ENCODE results near the gene CRLF1. TPM values are rescaled to one million over a fixed set of nuclear protein-coding genes. Genes with fewer than 3 reads are reported as not detected.
A peak's percentile ranks its signal among the peaks of the same experiment; 100 is the strongest.

Gene CRLF1
- total RNA-seq, 1 donor from 2014 or later: 1.5 TPM

DNA sequence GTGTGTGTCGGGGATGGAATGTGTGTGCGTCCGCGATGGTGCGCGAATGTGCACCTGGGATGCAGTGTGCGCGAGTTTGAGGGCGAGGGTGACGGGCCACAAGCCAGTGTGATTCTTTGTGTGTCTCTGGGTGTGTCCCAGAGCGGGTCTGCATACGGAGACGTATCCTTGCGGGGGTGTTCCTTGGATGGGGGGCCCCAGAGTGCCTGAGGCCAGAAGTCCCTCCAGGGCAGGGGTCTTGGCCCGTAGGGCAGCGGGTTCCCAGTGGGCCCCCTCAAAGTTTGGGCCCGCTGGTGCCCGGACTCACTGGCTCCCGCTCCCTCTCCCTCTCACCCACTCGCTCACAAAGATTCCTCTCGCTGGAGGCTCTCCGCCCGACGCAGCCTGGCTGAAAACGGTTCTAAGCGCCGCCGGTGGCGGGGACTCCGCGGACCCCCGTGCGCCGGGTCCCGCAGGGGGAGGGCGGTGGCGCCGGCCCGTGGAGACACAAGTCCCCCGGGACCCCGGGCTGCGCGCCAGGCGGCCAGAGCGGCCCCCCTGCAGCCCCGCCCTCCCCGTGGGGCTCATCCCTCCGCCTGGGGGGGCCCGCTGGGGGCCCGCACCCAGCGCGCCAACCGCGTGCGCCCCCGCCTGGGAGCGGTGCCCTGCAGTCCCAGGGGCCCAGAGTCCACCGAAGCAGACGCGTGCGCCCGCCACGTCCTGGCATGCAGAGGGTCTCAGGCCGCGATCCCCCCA, 886 bp downstream of the CRLF1 start:
- no peak overlapping the region for H3K27ac Mint-ChIP-seq (ENCODE audit: unreplicated experiment)
- H3K36me3 Mint-ChIP-seq (ENCODE audit: low read depth): no peaks in the 10 kb centered on the region

DNA sequence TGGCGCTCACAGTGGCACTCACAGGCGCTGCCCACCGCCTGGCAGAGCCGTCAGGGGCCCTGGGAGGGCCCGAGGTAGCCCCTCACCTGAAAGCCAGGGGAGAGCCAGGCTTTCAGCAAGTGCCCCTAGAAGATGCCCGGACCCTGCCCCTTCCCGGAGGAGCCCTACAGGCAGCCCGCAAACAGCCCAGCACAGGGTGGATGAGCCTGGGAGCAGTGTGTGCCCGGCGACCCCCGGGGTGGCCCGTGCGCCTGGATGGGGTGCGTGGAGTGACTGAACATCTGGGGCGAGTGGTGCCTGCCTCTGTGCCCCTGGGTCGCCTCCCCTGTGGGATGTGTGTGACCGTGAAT, 1.4 kb downstream of the CRLF1 start:
- TF ChIP-seq, protein P1, sequence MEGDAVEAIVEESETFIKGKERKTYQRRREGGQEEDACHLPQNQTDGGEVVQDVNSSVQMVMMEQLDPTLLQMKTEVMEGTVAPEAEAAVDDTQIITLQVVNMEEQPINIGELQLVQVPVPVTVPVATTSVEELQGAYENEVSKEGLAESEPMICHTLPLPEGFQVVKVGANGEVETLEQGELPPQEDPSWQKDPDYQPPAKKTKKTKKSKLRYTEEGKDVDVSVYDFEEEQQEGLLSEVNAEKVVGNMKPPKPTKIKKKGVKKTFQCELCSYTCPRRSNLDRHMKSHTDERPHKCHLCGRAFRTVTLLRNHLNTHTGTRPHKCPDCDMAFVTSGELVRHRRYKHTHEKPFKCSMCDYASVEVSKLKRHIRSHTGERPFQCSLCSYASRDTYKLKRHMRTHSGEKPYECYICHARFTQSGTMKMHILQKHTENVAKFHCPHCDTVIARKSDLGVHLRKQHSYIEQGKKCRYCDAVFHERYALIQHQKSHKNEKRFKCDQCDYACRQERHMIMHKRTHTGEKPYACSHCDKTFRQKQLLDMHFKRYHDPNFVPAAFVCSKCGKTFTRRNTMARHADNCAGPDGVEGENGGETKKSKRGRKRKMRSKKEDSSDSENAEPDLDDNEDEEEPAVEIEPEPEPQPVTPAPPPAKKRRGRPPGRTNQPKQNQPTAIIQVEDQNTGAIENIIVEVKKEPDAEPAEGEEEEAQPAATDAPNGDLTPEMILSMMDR (conservative IDR thresholded peaks at IDR 0.05): no peak
- H3K36me3 Mint-ChIP-seq (ENCODE audit: low read depth): no peaks in the 10 kb centered on the region
- no peak for DNase-seq (ENCODE audit: low read depth, low spot score)
- H3K9me3 Mint-ChIP-seq: no peaks in the 10 kb centered on the region
- peaks cover 22% of the 10 kb centered on the region for H3K4me1 Mint-ChIP-seq
- H3K4me3 Mint-ChIP-seq: peak overlapping the region; percentile 54
- no peak overlapping the region for H3K27ac Mint-ChIP-seq (ENCODE audit: unreplicated experiment)
- H3K27me3 Mint-ChIP-seq (ENCODE audit: low read depth): peaks cover 84% of the 10 kb centered on the region

More for the DNA sequence above, 886 bp downstream of the CRLF1 start:
- H3K27me3 Mint-ChIP-seq (ENCODE audit: low read depth): peaks cover 83% of the 10 kb centered on the region
- DNase-seq (ENCODE audit: low read depth, low spot score): no peak
- H3K9me3 Mint-ChIP-seq: no peaks in the 10 kb centered on the region
- peak overlapping the region; percentile 54 for H3K4me3 Mint-ChIP-seq
- H3K4me1 Mint-ChIP-seq: peaks cover 22% of the 10 kb centered on the region
- TF ChIP-seq, protein P1 (conservative IDR thresholded peaks at IDR 0.05): no peak

DNA sequence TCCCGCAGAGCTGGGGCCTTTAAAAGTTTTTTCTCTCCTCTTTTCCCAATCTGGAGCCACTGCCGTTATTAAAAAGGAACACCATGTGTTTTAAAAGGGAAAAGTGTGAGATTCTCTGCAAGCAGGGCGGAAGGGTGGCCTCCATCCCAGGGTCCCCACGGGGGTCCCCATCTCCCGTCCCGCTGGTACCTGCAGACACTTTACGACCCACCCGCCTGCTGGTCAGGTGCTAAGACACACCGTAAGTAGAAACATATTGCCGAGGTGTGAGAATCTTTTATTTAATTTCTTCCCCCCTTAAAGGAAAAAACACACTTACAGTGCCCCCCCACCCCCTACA, 1.8 kb downstream of the CRLF1 start:
- H3K9me3 Mint-ChIP-seq: no peaks in the 10 kb centered on the region
- no peaks in the 10 kb centered on the region for H3K36me3 Mint-ChIP-seq (ENCODE audit: low read depth)
- H3K27ac Mint-ChIP-seq (ENCODE audit: unreplicated experiment): no peak overlapping the region
- H3K27me3 Mint-ChIP-seq (ENCODE audit: low read depth): peaks cover 84% of the 10 kb centered on the region
- H3K4me1 Mint-ChIP-seq: peaks cover 22% of the 10 kb centered on the region
- DNase-seq (ENCODE audit: low read depth, low spot score): no peak
- TF ChIP-seq, protein P1 (conservative IDR thresholded peaks at IDR 0.05): no peak
- H3K4me3 Mint-ChIP-seq: no peak overlapping the region

DNA sequence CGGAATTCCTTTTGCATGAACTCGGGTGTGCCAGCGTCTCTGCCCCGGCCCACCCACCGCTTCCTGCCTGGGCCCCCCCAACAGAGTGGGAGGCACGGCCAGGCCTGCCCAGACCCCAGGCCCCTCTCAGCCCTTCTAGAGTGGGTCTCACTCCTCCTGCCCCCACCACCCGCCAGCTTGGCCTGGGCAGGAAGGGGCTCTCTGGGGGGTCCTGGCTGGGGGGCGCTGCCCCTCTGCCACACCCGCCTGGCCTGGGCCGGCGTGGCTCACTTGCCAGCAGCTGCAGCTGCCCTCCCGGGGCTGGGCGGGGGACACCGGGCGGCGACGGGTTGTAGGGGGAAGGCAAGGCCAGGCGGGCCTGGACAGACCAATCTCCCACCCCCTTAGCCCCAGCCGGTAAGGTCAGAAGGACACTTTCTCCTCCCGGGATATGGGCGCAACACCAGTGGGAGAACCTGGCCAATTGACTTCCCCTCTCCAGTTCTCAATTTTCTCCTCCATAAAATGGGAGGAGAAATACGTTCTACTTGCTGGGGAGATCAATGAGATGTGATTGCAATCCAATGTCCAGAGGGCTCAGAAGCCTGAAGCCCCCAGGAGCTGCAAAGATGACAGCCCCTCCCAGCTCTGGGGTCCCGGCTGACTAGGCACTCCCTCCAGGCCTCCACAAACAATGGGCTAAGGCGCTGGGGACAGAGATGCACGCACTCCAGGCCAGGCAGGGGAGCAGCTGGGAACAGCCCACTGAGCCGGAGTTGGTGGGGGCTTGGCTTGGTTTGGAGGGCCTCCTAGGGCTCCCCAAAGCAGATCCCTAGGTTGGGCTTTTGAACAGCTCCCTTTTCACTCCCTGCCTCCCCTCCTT, 2.4 kb downstream of the CRLF1 start:
- peaks cover 16% of the 10 kb centered on the region for H3K4me1 Mint-ChIP-seq
- H3K9me3 Mint-ChIP-seq: no peaks in the 10 kb centered on the region
- H3K36me3 Mint-ChIP-seq (ENCODE audit: low read depth): no peaks in the 10 kb centered on the region
- no peak overlapping the region for H3K27ac Mint-ChIP-seq (ENCODE audit: unreplicated experiment)
- TF ChIP-seq, protein P1 (conservative IDR thresholded peaks at IDR 0.05): no peak
- H3K4me3 Mint-ChIP-seq: no peak overlapping the region
- peaks cover 84% of the 10 kb centered on the region for H3K27me3 Mint-ChIP-seq (ENCODE audit: low read depth)
- no peak for DNase-seq (ENCODE audit: low read depth, low spot score)

DNA sequence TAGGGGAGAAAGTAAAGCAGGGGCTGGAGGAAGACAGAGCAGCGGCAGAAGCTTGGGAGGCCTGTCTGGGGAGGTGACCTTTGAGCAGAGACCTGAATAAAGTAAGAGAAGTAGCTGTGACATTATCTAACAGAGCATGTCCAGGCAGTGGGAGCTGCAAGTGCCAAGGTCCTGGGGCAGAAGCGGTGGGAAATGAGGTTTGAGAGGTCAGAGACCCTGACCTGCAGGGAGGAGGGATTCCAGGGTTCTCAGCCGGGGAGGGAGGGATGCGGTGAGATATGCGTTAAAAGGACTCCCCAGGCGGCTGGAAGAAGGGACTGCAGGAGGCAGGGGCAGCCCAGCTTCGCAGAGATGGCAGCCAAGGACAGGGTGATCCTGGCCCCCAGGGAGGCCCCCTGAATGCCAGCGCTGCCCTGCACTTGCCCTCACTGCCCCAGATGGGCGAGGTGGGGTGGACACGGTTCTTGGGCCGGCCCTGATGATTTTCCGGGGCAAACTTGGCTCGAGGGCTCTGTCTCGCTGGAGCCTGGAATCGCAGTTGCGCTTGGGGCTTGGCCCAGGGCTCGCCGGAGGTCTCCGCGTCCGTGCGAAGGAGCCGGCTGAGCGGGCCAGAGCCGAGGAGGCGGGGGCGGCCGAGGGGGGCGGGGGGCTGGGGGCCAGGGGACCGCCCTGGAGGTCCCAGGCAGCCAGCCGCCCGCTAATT, 3.2 kb downstream of the CRLF1 start:
- H3K9me3 Mint-ChIP-seq: no peaks in the 10 kb centered on the region
- H3K36me3 Mint-ChIP-seq (ENCODE audit: low read depth): no peaks in the 10 kb centered on the region
- no peak overlapping the region for H3K27ac Mint-ChIP-seq (ENCODE audit: unreplicated experiment)
- H3K27me3 Mint-ChIP-seq (ENCODE audit: low read depth): peaks cover 84% of the 10 kb centered on the region
- DNase-seq (ENCODE audit: low read depth, low spot score): no peak
- TF ChIP-seq, protein P1 (conservative IDR thresholded peaks at IDR 0.05): peak; percentile 43
- H3K4me1 Mint-ChIP-seq: peaks cover 10% of the 10 kb centered on the region
- peak overlapping the region; percentile 38 for H3K4me3 Mint-ChIP-seq

Data from neural crest cell (in vitro differentiated cells).